K562 (cell line): ENCODE results near the gene DAZAP1. TPM values are rescaled to one million over a fixed set of nuclear protein-coding genes. Genes with fewer than 3 reads are reported as not detected.

ENCODE experiments used
- ATAC-seq: fragments of 200-7000 bp; cut with Tn5 transposase; 3 replicates; pipeline ENCODE4 v1.9.1; 2020; ENCODE audit warnings: moderate library complexity
- BruUV-seq: library from RNA; stranded (reverse); fragments of 400-500 nt; replicated peaks from 2 replicates; lab custom pipeline; 2021; lab: Mats Ljungman, UMichigan
- CTCF ChIA-PET: fragments of 300-600 bp; formaldehyde crosslinking; extraction: SDS; loops from one replicate; lab custom pipeline; 2021; ENCODE audit warnings: low intra/inter-chr PET ratio; lab: Yijun Ruan, JAX
- POLR2A ChIA-PET: fragments of 300-600, 350-650 bp; sonication (Branson Sonifier 250); formaldehyde crosslinking; extraction: SDS; loops from one replicate; lab custom pipeline; 2021; ENCODE audit warnings: antibody characterized with exemption, inconsistent platforms; lab: Yijun Ruan, JAX
- DNase-seq, 4 experiments: peaks; one replicate each; pipeline versions ENCODE4 v3.0.0 to v3.0.0-alpha.2; 2011 to 2018; ENCODE audit warnings: low spot score in 3 of 4, mixed read lengths in 3 of 4; ENCODE audit errors: extremely low read depth in 1 of 4
- FAIRE-seq: peaks from 2 replicates; lab custom pipeline; 2011; peaks lifted over from hg19 to GRCh38; lab: Jason Lieb, UNC
- H2AFZ ChIP-seq: 2 replicates; pipeline ENCODE4 v1.6.0; 2011; ENCODE audit warnings: low read depth, low read length, control low read depth, inconsistent platforms
- H3K27ac ChIP-seq: fragments of 200-600 bp; 3 replicates; pipeline ENCODE4 v1.8.0; 2011; ENCODE audit warnings: low read depth, mild to moderate bottlenecking, control low read depth, inconsistent platforms, low read length, moderate library complexity, mixed read lengths; ENCODE audit errors: extremely low read depth
- H3K27me3 ChIP-seq, 2 experiments: fragments of 300-600 bp in 1 of 2; 2 replicates in 1 of 2; 3 replicates in 1 of 2; pipeline versions ENCODE4 v1.6.0 to v1.8.0; 2011; ENCODE audit warnings: inconsistent platforms in 2 of 2, low read length in 2 of 2, mild to moderate bottlenecking in 1 of 2, mixed read lengths in 1 of 2, moderate library complexity in 1 of 2; ENCODE audit not compliant: control insufficient read depth in 2 of 2, insufficient read depth in 2 of 2
- H3K36me3 ChIP-seq: fragments of 300-600 bp; 3 replicates; pipeline ENCODE4 v1.8.0; 2011; ENCODE audit warnings: mild to moderate bottlenecking, low read length, inconsistent platforms; ENCODE audit not compliant: control insufficient read depth, insufficient read depth
- H3K4me1 ChIP-seq, 2 experiments: fragments of 200-600 bp in 1 of 2; replicated peaks in 1 of 2; 2 replicates in 1 of 2; 3 replicates in 1 of 2; pipeline versions ENCODE4 v1.5.1 to v1.8.0; 2011; ENCODE audit warnings: inconsistent platforms in 2 of 2, low read length in 2 of 2, mild to moderate bottlenecking in 1 of 2, mixed read lengths in 1 of 2, moderate library complexity in 1 of 2; ENCODE audit not compliant: control insufficient read depth in 2 of 2, insufficient read depth in 2 of 2
- H3K4me2 ChIP-seq: 2 replicates; pipeline ENCODE4 v1.6.1; 2011; ENCODE audit warnings: low read length, control low read depth, inconsistent platforms, mixed read lengths; ENCODE audit not compliant: insufficient read depth
- H3K4me3 ChIP-seq: fragments of 200-600 bp; sonication (generic), shearing (Covaris generic); 2 replicates; pipeline ENCODE4 v1.5.1; 2016; ENCODE audit warnings: control low read depth, inconsistent platforms
- H3K79me2 ChIP-seq: fragments of 200-600 bp; 3 replicates; pipeline ENCODE4 v1.8.0; 2011; ENCODE audit warnings: low read length, inconsistent platforms; ENCODE audit not compliant: control insufficient read depth, insufficient read depth
- H3K9ac ChIP-seq, 2 experiments: 2 replicates each; pipeline versions ENCODE4 v1.6.0 to v1.6.1; 2011; ENCODE audit warnings: low read depth in 2 of 2, low read length in 2 of 2, control low read depth in 1 of 2, inconsistent platforms in 1 of 2, mild to moderate bottlenecking in 1 of 2, mixed read lengths in 1 of 2; ENCODE audit not compliant: insufficient read depth in 1 of 2
- H3K9me1 ChIP-seq: one replicate; pipeline ENCODE4 v1.6.0; 2011; ENCODE audit warnings: inconsistent platforms, mild to moderate bottlenecking, low read length, moderate library complexity; ENCODE audit not compliant: control insufficient read depth, insufficient read depth
- H3K9me3 ChIP-seq: replicated peaks from 2 replicates; pipeline ENCODE4 v1.5.1; 2011; ENCODE audit warnings: low read depth, low read length, inconsistent platforms; ENCODE audit not compliant: control insufficient read depth, insufficient read depth
- H4K20me1 ChIP-seq: replicated peaks from 2 replicates; pipeline ENCODE4 v1.6.1; 2011; ENCODE audit warnings: low read length, inconsistent platforms, mixed read lengths; ENCODE audit not compliant: control insufficient read depth, insufficient read depth
- POLR2G ChIP-seq: fragments of 200-400 bp; formaldehyde crosslinking; IDR thresholded peaks from 2 replicates; pipeline ENCODE4 v1.6.1; 2017; ENCODE audit warnings: low read depth, mild to moderate bottlenecking, antibody characterized with exemption, low read length, moderate library complexity
- ZNF184 ChIP-seq: sonication (generic); formaldehyde crosslinking; IDR thresholded peaks from 2 replicates; pipeline ENCODE4 v1.5.0; 2020; ENCODE audit warnings: missing genetic modification reagents
- ZNF584 ChIP-seq: fragments of 200-800 bp; sonication (Bioruptor generic); IDR thresholded peaks from 2 replicates; pipeline ENCODE4 v1.6.1; 2016; ENCODE audit warnings: low read depth, mild to moderate bottlenecking, missing genetic modification characterization, missing compliant biosample characterization
- ZNF77 ChIP-seq: fragments of 250-450 bp; sonication (Bioruptor Pico); IDR thresholded peaks from 2 replicates; pipeline ENCODE4 v1.5.0; 2020
- WGBS: fragments of 100-300 bp; shearing (Covaris generic); methylation state at CpG from one replicate; pipeline ENCODE4 v1.1.6; 2016; ENCODE audit warnings: low coverage, mixed read lengths; ENCODE audit not compliant: insufficient coverage; ENCODE audit errors: missing lambda C conversion rate; 5-methylcytosine and 5-hydroxymethylcytosine counted together
- in situ Hi-C: fragments of 300-500 bp; cut with MboI; formaldehyde crosslinking; loops from 4 replicates; pipeline ENCODE4 v1.15.0; 2018; ENCODE audit warnings: inconsistent platforms, mixed read lengths
- intact Hi-C: fragments of 100-400 bp; cut with micrococcal nuclease; formaldehyde crosslinking; loops from 2 replicates; pipeline ENCODE4 v1.14.2; 2022
- polyA plus RNA-seq, 8 experiments: library from polyadenylated mRNA; depleted of rRNA in 4 of 8; stranded (reverse) in 5 of 8; unstranded in 3 of 8; fragments of >200 nt; fragmentation: Nextera tagmentation in 2 of 8; fragmentation: Illumina TruSeq in 1 of 8; extraction: Ambion mirVana in 2 of 8; extraction: Trizol in 1 of 8; gene quantifications; 2 replicates each; pipeline versions ENCODE4 v1.2.1 to v1.2.3, GENCODE V29; 2011 to 2014; ENCODE audit warnings: inconsistent platforms in 1 of 8, missing spikeins in 1 of 8
- total RNA-seq, 7 experiments: library from RNA; depleted of rRNA in 6 of 7; stranded (reverse); fragments of >200 nt in 6 of 7; fragmentation: Illumina TruSeq in 2 of 7; extraction: Trizol in 2 of 7; gene quantifications; 2 replicates each; pipeline versions ENCODE4 v1.2.1 to v1.2.3, GENCODE V29; 2011 to 2021; ENCODE audit warnings: low replicate concordance in 1 of 7
- TF ChIP-seq, protein P1 (sequence below): fragments of 200-400 bp; formaldehyde crosslinking; IDR thresholded peaks from 2 replicates; pipeline ENCODE4 v1.6.1; 2017; ENCODE audit warnings: mild to moderate bottlenecking, low read depth, low read length, moderate library complexity

The DAZAP1 gene
- total and polyA plus RNA-seq, 9 of the 15 experiments (the other 6 are each of a cell fraction or from before 2014, with no cell fraction given): 10.8 to 289 (median 142) TPM

GRCh38 chr19:1421958-1422305 lies 14.5 kb downstream of the DAZAP1 start:
- Histone ChIP-seq H3K36me3 (peaks cover 98% of the 10 kb centered on the region), H3K9me3 (no peaks in the 10 kb centered on the region), H3K4me2 (no peak overlapping the region), H3K4me1 (peaks cover 0 to 48% of the 10 kb centered on the region in 2 experiments; a peak in 2 of 5 replicates), H4K20me1 (peaks cover 34% of the 10 kb centered on the region), H3K79me2 (peaks cover 81% of the 10 kb centered on the region), H2AFZ (no peak overlapping the region), H3K9ac (peak overlapping the region in 1 of 2 experiments; percentile 22; a peak in 1 of 4 replicates), H3K27me3 (no peaks in the 10 kb centered on the region), H3K9me1 (peaks cover 10% of the 10 kb centered on the region), H3K27ac (no peak overlapping the region), H3K4me3 (no peak overlapping the region)
- ChIA-PET CTCF (no interaction called here), POLR2A (interaction anchor here (0.7 to 1.4 kb wide), 3 partner anchors 15 to 113 kb away, joined by 3 read pairs; no protein-coding TSS in a partner anchor)
- 94% methylated on average over 20 of the region's 22 CpGs for WGBS
- DNase-seq (no peak), FAIRE-seq (no peak), ATAC-seq (no peak)
- in situ Hi-C loops: no loop called here
- TF ChIP-seq ZNF184 (CRISPR knock-in tag) (no peak), ZNF584 (CRISPR knock-in tag) (no peak), POLR2G (peak; percentile 55), ZNF77 (CRISPR knock-in tag) (no peak)
- TF ChIP-seq, protein P1, sequence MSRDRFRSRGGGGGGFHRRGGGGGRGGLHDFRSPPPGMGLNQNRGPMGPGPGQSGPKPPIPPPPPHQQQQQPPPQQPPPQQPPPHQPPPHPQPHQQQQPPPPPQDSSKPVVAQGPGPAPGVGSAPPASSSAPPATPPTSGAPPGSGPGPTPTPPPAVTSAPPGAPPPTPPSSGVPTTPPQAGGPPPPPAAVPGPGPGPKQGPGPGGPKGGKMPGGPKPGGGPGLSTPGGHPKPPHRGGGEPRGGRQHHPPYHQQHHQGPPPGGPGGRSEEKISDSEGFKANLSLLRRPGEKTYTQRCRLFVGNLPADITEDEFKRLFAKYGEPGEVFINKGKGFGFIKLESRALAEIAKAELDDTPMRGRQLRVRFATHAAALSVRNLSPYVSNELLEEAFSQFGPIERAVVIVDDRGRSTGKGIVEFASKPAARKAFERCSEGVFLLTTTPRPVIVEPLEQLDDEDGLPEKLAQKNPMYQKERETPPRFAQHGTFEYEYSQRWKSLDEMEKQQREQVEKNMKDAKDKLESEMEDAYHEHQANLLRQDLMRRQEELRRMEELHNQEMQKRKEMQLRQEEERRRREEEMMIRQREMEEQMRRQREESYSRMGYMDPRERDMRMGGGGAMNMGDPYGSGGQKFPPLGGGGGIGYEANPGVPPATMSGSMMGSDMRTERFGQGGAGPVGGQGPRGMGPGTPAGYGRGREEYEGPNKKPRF: no peak
- intact Hi-C loops: no loop called here
- BruUV-seq: no TSS peak
